Ovary (tissue), 9 donors: ENCODE measurements around the gene ME3. TPM values are rescaled to one million over a fixed set of nuclear protein-coding genes. Genes with fewer than 3 reads are reported as not detected.
"Not testable (repeated sequence)": the region's sequence is repeated elsewhere in the genome, so short reads cannot be mapped to it uniquely, and the experiment has no call there.

Experiments used
- DNase-seq, 5 donors: peaks; one replicate each; pipeline ENCODE4 v3.0.0-alpha.2; 2019 to 2020
- H3K27ac ChIP-seq, 2 donors: fragments of 200-600 bp; one replicate each; pipeline versions ENCODE4 v1.5.1 to v1.8.0; 2019 to 2022
- H3K27me3 ChIP-seq: fragments of 200-600 bp; one replicate; pipeline ENCODE4 v1.8.0; 2022
- H3K36me3 ChIP-seq: fragments of 200-600 bp; sonication (generic); one replicate; pipeline ENCODE4 v1.5.1; 2019
- H3K4me1 ChIP-seq: one replicate; pipeline ENCODE4 v1.8.1; 2013; ENCODE audit warnings: mild to moderate bottlenecking, moderate library complexity; ENCODE audit not compliant: insufficient read depth
- H3K4me3 ChIP-seq: fragments of 200-600 bp; sonication (generic); one replicate; pipeline ENCODE4 v1.5.1; 2017
- H3K9me3 ChIP-seq, 2 donors: fragments of 200-600 bp in 1 of 2; sonication (generic) in 1 of 2; one replicate each; pipeline versions ENCODE4 v1.5.1 to v1.8.1; 2013 to 2019; ENCODE audit warnings: mild to moderate bottlenecking in 1 of 2, moderate library complexity in 1 of 2
- EP300 ChIP-seq: sonication (generic); formaldehyde crosslinking; IDR thresholded peaks from one replicate; pipeline ENCODE4 v1.6.1; 2017; ENCODE audit warnings: antibody characterized with exemption
- POLR2A ChIP-seq: fragments of 450-650 bp; IDR thresholded peaks from one replicate; pipeline ENCODE4 v1.6.1; 2017; ENCODE audit warnings: antibody characterized with exemption, mild to moderate bottlenecking, moderate library complexity
- WGBS, 3 donors: extraction: QIAGEN DNeasy Blood & Tissue Kit in 1 of 3; methylation state at CpG; one replicate each; pipeline versions ENCODE4 v1.1.5 to v1.1.7; 2013 to 2017; 5-methylcytosine and 5-hydroxymethylcytosine counted together
- intact Hi-C, 4 donors: fragments of 100-400 bp; cut with DNase I; formaldehyde crosslinking; loops; one replicate each; pipeline versions ENCODE4 v1.11.0 to v1.15.1; 2022 to 2023
- polyA plus RNA-seq, 2 donors: library from polyadenylated mRNA; stranded (reverse); fragments of 200-250 nt in 1 of 2; fragments of 350-450 nt in 1 of 2; fragmentation: Illumina TruSeq in 1 of 2; extraction: RNeasy Lipid Tissue Mini Kit (QIAGEN cat#74804) in 1 of 2; gene quantifications; one replicate each; pipeline ENCODE4 v1.2.3, GENCODE V29; 2013 to 2014
- total RNA-seq, 7 donors: library from RNA; depleted of rRNA in 2 of 7; stranded (reverse); fragments of >200 nt in 2 of 7; fragmentation: NEBNext Ultra II Directional in 3 of 7; extraction: Animal tissue kit (Norgen Biotek cat#: 25700) in 3 of 7; gene quantifications; one replicate each; pipeline versions ENCODE4 v1.1.0 to v1.2.4, GENCODE V29; 2016 to 2023
- TF ChIP-seq, protein P1 (sequence below), 3 donors: fragments of 450-650 bp in 2 of 3; fragments of 200-600 bp in 1 of 3; IDR thresholded peaks; one replicate each; pipeline versions ENCODE4 v1.5.1 to v1.8.0; 2016 to 2022; ENCODE audit warnings: antibody characterized with exemption in 3 of 3, mild to moderate bottlenecking in 1 of 3
- donor health status: DM: no; HTN: no; CAD: no; lungs with moderate emphysema.
- donor health status: DM: no; HTN: no; CAD: no.
- donor health status: Bipolar disorder and iron deficiency.
- donor health status: DM: yes; HTN: yes; CAD: no.
- donor health status: DM: no; HTN: no; CAD: no.
- donor health status: DM: yes; HTN: yes; CAD: no.

ME3 gene
- total and polyA plus RNA-seq, 9 donors = 25.2 to 48.6 (median 43.1) TPM

DNA sequence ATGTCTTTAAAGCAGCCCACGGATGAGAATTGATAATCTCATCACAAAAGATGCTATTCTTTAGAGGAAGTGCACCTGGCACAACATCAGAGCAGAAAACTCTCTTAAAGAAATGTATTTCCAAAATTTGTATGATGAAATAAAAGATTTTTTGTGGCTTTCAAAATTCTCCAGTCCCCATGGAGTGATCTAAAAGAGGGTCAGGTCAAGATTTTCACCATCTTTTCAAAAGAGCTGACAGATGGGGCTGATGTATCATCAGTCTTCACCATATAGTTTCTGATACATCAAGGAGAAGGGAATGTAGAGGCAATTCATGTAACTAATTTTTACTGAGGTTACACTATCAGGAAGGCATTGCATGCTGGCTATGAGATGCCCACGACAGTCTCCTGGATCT is 11.7 kb downstream of the ME3 start:
- Histone ChIP-seq H3K27me3 (no peaks in the 10 kb centered on the region), H3K36me3 (no peaks in the 10 kb centered on the region), H3K27ac (no peak overlapping the region), H3K9me3 (no peaks in the 10 kb centered on the region), H3K4me1 (peaks cover 7% of the 10 kb centered on the region), H3K4me3 (no peak overlapping the region)
- intact Hi-C loops = no loop called here
- no peak for TF ChIP-seq EP300
- 61 to 85% (median 85%) methylated on average over 2 of the region's 2 CpGs for WGBS, 3 donors
- DNase-seq = no peak

DNA sequence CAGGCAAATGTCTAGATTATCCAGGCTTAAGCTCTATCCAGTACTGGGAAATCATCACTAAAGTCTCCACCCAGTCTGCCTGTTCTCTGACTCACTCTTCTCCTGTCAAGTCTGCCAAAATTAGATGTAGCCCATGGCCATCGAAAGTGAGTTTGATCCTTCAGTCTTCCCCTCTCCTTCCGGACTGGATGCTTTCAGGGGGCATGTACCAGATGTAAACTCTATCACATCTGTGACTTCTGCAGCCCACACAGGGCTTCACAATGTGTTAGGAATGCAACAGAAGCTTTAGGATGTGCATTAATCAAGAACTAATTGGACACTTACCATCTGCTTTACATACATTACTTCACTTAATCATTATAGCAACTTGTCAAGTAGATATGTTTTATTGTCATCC is 12.3 kb downstream of the ME3 start:
- H3K4me3 ChIP-seq = no peak overlapping the region
- TF ChIP-seq EP300 (no peak), POLR2A (no peak)
- TF ChIP-seq, protein P1, sequence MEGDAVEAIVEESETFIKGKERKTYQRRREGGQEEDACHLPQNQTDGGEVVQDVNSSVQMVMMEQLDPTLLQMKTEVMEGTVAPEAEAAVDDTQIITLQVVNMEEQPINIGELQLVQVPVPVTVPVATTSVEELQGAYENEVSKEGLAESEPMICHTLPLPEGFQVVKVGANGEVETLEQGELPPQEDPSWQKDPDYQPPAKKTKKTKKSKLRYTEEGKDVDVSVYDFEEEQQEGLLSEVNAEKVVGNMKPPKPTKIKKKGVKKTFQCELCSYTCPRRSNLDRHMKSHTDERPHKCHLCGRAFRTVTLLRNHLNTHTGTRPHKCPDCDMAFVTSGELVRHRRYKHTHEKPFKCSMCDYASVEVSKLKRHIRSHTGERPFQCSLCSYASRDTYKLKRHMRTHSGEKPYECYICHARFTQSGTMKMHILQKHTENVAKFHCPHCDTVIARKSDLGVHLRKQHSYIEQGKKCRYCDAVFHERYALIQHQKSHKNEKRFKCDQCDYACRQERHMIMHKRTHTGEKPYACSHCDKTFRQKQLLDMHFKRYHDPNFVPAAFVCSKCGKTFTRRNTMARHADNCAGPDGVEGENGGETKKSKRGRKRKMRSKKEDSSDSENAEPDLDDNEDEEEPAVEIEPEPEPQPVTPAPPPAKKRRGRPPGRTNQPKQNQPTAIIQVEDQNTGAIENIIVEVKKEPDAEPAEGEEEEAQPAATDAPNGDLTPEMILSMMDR (IDR thresholded peaks at IDR 0.05) = no peak
- H3K9me3 ChIP-seq = no peaks in the 10 kb centered on the region
- H3K27me3 ChIP-seq = no peaks in the 10 kb centered on the region
- peaks cover 7% of the 10 kb centered on the region for H3K4me1 ChIP-seq
- intact Hi-C loops = no loop called here
- no peak for DNase-seq
- H3K36me3 ChIP-seq = no peaks in the 10 kb centered on the region
- no peak overlapping the region for H3K27ac ChIP-seq
- WGBS, 3 donors = 38 to 47% (median 46%) methylated on average over 2 of the region's 2 CpGs

DNA sequence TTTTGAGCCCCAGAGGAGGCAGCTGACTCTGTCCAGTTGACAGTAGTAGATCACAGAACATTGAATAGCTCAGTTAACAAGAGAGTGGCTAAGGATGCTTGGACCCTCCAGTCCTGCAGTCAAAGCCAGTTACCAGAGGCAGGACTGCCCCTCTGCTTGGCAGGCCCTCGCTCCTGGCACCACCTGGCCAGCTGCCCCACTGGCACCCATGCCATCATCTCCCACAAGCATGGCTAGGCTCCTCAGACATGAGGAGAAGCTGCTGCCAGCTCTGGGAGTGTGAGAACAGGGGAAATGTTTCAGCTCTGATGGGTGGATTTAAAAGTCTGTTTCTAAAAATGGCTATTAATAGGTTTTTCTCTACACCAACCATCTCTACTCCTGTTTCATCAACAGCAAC is 13.9 kb downstream of the ME3 start:
- no peaks in the 10 kb centered on the region for H3K27me3 ChIP-seq
- TF ChIP-seq POLR2A (no peak), EP300 (no peak)
- TF ChIP-seq, protein P1 (IDR thresholded peaks at IDR 0.05) = no peak
- no peaks in the 10 kb centered on the region for H3K36me3 ChIP-seq
- no peak for DNase-seq
- intact Hi-C loops = no loop called here
- WGBS, 3 donors = 79 to 100% (median 97%) methylated on average over 1 of the region's 1 CpG
- no peak overlapping the region for H3K4me3 ChIP-seq
- no peaks in the 10 kb centered on the region for H3K9me3 ChIP-seq
- no peak overlapping the region for H3K27ac ChIP-seq
- peaks cover 5% of the 10 kb centered on the region for H3K4me1 ChIP-seq

DNA sequence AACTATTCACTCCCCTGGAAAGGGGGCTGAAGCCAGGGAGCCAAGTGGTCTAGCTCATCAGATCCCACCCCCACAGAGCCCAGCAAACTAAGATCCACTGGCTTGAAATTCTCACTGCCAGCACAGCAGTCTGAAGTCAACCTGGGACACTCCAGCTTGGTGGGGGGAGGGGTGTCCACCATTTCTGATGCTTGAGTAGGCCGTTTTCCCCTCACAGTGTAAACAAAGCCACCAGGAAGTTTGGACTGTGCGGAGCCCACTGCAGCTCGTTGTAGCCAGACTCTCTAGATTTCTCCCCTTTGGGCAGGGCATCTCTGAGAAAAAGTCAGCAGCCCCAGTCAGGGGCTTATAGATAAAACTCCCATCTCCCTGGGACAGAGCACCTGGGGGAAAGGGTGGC is 27.2 kb downstream of the ME3 start:
- H3K4me3 ChIP-seq, intact Hi-C loops, H3K27me3 ChIP-seq, H3K9me3 ChIP-seq, H3K27ac ChIP-seq, DNase-seq, H3K4me1 ChIP-seq, H3K36me3 ChIP-seq: not testable (repeated sequence)
- 65 to 81% (median 77%) methylated on average over 2 to 3 of the region's 3 CpGs for WGBS, 3 donors

DNA sequence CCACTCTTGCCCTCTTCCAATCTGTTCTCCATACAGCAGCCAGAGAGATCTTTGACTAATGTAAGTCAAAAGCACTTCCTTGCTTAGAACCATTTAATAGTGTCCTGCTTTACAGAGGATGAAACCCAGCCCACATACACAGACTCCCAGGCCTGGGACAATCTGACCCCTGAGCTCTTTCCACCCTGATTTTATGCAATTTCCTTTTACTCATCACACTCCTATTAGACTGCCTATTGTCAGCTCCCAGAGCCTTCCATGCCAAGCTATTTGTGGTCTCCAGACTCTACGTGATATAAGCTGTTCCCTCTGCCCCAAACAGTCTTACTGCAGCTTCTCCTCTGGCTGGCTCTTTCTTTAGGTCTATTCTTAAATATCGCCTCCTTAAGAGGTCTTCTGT is 28.1 kb downstream of the ME3 start:
- H3K9me3 ChIP-seq = no peaks in the 10 kb centered on the region
- WGBS, 3 donors = 86 to 93% (median 90%) methylated on average over 2 of the region's 2 CpGs
- no peak overlapping the region for H3K27ac ChIP-seq
- no peak for DNase-seq
- no peaks in the 10 kb centered on the region for H3K4me1 ChIP-seq
- TF ChIP-seq, protein P1 (IDR thresholded peaks at IDR 0.05) = no peak
- no peak for TF ChIP-seq EP300
- TF ChIP-seq POLR2A = no peak
- no peak overlapping the region for H3K4me3 ChIP-seq
- H3K36me3 ChIP-seq = no peaks in the 10 kb centered on the region
- no peaks in the 10 kb centered on the region for H3K27me3 ChIP-seq
- intact Hi-C loops = no loop called here
